ENCODE results near the gene CDH20. TPM values are rescaled to one million over a fixed set of nuclear protein-coding genes. Genes with fewer than 3 reads are reported as not detected.

Gene CDH20
- total RNA-seq, 4 donors from 2014 or later = 0.14 TPM; not detected in 3

DNA sequence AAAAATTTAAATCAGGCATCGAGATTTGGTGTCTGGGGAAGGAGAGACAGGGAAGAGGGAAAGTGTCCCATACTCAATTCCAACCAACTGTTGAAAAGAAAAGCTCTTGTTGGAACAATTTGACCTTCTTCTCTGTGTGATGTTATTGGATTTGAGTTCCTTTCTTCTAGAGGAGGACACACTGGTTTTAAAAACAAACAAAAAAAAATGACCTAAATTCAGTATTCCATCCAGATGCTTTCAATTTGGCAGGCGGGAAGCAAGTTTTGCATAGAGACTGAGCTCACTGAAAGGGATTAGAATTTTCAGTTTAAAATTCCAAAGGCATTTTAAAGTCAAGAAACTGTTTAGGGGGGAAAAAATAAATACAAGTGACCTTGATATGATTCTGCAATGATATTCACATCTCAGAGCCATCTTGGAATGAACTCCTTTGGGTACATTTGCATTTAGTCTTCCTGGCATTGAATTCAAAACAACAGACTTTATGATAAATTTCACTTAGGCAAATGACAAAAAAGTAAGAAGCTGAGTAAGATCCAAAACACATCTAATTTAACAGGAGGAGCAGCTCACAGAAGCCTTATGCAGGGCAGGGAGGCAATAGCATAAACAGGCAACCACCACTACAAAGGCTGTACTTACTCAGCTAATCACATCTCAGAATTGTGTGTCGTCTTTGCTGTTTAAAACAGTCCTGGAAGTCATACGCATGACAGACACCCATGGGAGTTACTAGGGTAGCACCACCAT is 126.8 kb downstream of the CDH20 start:
- intact Hi-C loops (cut with DNase I; ENCODE audit: low total_unique reads) = no loop called here
- Histone ChIP-seq H3K9me3 (no peaks in the 10 kb centered on the region), H3K36me3 (no peaks in the 10 kb centered on the region), H3K4me1 (no peaks in the 10 kb centered on the region), H3K4me3 (no peak overlapping the region), H3K27me3 (no peaks in the 10 kb centered on the region), H3K27ac (no peak overlapping the region)
- no peak for DNase-seq
- in situ Hi-C loops (cut with MboI; ENCODE audit: low pct_ligation_motif_present in 1 of 4, low pct_unique_long_range_greater_than_20kb in 1 of 4, low sequenced_read_pairs in 3 of 4) = no loop called here
- TF ChIP-seq POLR2A (IDR thresholded peaks at IDR 0.05) = no peak
- TF ChIP-seq EP300 (IDR thresholded peaks at IDR 0.05; ENCODE audit: low read depth) = no peak
- no peak for TF ChIP-seq POLR2AphosphoS5 (IDR thresholded peaks at IDR 0.05)
- TF ChIP-seq, protein P1, sequence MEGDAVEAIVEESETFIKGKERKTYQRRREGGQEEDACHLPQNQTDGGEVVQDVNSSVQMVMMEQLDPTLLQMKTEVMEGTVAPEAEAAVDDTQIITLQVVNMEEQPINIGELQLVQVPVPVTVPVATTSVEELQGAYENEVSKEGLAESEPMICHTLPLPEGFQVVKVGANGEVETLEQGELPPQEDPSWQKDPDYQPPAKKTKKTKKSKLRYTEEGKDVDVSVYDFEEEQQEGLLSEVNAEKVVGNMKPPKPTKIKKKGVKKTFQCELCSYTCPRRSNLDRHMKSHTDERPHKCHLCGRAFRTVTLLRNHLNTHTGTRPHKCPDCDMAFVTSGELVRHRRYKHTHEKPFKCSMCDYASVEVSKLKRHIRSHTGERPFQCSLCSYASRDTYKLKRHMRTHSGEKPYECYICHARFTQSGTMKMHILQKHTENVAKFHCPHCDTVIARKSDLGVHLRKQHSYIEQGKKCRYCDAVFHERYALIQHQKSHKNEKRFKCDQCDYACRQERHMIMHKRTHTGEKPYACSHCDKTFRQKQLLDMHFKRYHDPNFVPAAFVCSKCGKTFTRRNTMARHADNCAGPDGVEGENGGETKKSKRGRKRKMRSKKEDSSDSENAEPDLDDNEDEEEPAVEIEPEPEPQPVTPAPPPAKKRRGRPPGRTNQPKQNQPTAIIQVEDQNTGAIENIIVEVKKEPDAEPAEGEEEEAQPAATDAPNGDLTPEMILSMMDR (IDR thresholded peaks at IDR 0.05) = no peak
- 65 to 69% methylated on average over 3 to 4 of the region's 4 CpGs for WGBS, 2 donors (ENCODE audit: low coverage in 1 of 2)

DNA sequence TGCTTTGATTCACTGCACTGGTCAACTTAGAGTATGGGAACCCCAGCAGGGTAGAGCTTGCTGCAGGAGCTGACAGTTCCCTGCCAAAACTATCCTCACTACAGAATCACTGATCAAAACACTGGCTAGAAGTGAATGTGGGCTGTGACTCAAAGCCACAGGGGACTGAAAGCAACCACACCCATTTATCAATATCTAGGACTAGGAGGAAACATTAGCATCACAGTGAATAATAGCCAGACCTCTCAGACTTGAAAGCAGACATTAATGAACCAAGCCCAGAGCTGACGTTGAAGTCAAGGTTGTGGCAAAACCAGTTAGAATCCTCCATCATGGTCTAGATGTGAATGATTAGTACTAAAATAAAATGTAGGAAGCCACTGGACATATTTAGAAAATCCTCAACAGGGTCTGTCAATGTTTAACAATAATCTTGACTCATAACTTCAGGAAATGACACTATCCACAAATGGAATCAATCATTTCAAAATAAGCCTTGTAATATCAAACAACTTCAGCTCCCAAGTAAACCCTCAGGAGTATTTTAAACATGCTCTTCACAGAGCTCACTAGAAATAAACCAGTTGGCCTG is 131.4 kb downstream of the CDH20 start:
- Histone ChIP-seq H3K36me3 (no peaks in the 10 kb centered on the region), H3K27me3 (no peaks in the 10 kb centered on the region), H3K9me3 (no peaks in the 10 kb centered on the region), H3K27ac (no peak overlapping the region), H3K4me3 (no peak overlapping the region), H3K4me1 (no peaks in the 10 kb centered on the region)
- TF ChIP-seq EP300 (IDR thresholded peaks at IDR 0.05; ENCODE audit: low read depth) = no peak
- no peak for TF ChIP-seq POLR2A (IDR thresholded peaks at IDR 0.05)
- in situ Hi-C loops (cut with MboI; ENCODE audit: low pct_ligation_motif_present in 1 of 4, low pct_unique_long_range_greater_than_20kb in 1 of 4, low sequenced_read_pairs in 3 of 4) = no loop called here
- DNase-seq = no peak
- intact Hi-C loops (cut with DNase I; ENCODE audit: low total_unique reads) = no loop called here
- 43 to 50% methylated on average over 1 of the region's 1 CpG for WGBS, 2 donors (ENCODE audit: low coverage in 1 of 2)

DNA sequence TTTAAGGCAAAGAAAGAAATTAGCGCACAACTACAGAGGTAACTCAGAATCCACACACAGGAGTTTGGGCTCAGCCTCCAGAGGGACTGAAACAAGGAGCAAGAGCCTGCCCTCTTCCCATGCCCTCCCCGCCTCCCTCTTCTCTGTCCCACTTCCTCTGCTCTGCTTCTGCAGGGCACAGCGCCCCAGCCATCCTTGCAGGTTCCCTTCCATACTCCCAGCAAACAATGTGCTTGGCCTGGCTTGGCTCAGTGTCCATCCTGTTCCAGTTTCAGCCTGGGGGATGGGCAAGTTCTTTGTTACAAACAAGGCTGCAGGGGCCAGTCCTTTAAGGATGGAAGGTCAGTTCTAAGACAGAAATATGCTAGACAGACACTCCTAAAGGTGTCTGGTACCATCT is 133.5 kb downstream of the CDH20 start:
- no peak for DNase-seq
- WGBS, 2 donors (ENCODE audit: low coverage in 1 of 2) = 79 to 100% methylated on average over 2 to 3 of the region's 3 CpGs
- no peak overlapping the region for H3K27ac ChIP-seq
- H3K27me3 ChIP-seq = no peaks in the 10 kb centered on the region
- in situ Hi-C loops (cut with MboI; ENCODE audit: low pct_ligation_motif_present in 1 of 4, low pct_unique_long_range_greater_than_20kb in 1 of 4, low sequenced_read_pairs in 3 of 4) = no loop called here
- H3K9me3 ChIP-seq = no peaks in the 10 kb centered on the region
- intact Hi-C loops (cut with DNase I; ENCODE audit: low total_unique reads) = no loop called here
- TF ChIP-seq, protein P1 (IDR thresholded peaks at IDR 0.05) = no peak
- no peak for TF ChIP-seq POLR2A (IDR thresholded peaks at IDR 0.05)
- TF ChIP-seq POLR2AphosphoS5 (IDR thresholded peaks at IDR 0.05) = no peak
- no peak for TF ChIP-seq EP300 (IDR thresholded peaks at IDR 0.05; ENCODE audit: low read depth)
- H3K4me1 ChIP-seq = no peaks in the 10 kb centered on the region
- no peaks in the 10 kb centered on the region for H3K36me3 ChIP-seq
- H3K4me3 ChIP-seq = no peak overlapping the region

DNA sequence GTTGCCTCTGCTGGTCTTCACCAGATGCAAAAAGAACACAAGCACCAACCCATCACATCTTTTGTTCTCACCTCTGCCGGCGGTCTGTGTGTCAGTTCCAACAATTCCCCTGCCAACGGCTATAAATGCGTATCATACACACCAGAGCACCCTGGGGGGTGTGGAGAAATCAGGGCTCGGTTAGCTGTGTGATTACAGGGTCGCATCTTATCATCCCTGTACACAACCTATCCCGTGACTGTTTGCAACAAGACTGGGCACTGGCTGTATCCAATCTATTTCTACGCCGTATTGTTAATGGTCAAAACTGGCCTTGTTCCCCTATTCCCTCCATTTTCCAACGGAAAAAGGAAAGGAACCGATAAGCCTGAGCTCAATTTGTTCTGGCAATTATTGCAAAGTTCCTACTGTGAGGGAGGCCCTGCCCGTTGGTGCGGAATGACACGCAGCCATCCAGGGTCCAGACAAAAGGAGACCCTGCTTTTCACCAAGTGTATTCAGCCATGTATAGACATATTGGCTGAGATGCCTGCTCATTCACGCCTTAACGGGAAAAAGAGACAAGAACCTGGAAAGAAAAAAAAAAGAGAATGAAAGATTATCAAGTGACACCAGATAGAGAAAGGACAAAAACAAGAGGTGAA is 136.9 kb downstream of the CDH20 start:
- Histone ChIP-seq H3K27me3 (peaks cover 9% of the 10 kb centered on the region), H3K4me3 (no peak overlapping the region), H3K9me3 (no peaks in the 10 kb centered on the region), H3K27ac (no peak overlapping the region), H3K36me3 (no peaks in the 10 kb centered on the region), H3K4me1 (no peaks in the 10 kb centered on the region)
- no peak for DNase-seq
- TF ChIP-seq, protein P1 (IDR thresholded peaks at IDR 0.05) = no peak
- TF ChIP-seq POLR2A (IDR thresholded peaks at IDR 0.05) (no peak), EP300 (IDR thresholded peaks at IDR 0.05; ENCODE audit: low read depth) (no peak), POLR2AphosphoS5 (IDR thresholded peaks at IDR 0.05) (no peak)
- 84 to 90% methylated on average over 4 to 16 of the region's 16 CpGs for WGBS, 2 donors (ENCODE audit: low coverage in 1 of 2)
- intact Hi-C loops (cut with DNase I; ENCODE audit: low total_unique reads) (no loop called here), in situ Hi-C loops (cut with MboI; ENCODE audit: low pct_ligation_motif_present in 1 of 4, low pct_unique_long_range_greater_than_20kb in 1 of 4, low sequenced_read_pairs in 3 of 4) (no loop called here)

All from transverse colon (tissue), 4 donors.